GM21390 (cell line): ENCODE measurements around the gene RTL10.
"Not testable (repeated sequence)": the region's sequence is repeated elsewhere in the genome, so short reads cannot be mapped to it uniquely, and the experiment has no call there.

ENCODE experiments used
- ATAC-seq: cut with Tn5 transposase; IDR thresholded peaks from one replicate; pipeline ENCODE4 v1.9.1; 2021; ENCODE audit not compliant: unreplicated experiment

RTL10 gene

DNA sequence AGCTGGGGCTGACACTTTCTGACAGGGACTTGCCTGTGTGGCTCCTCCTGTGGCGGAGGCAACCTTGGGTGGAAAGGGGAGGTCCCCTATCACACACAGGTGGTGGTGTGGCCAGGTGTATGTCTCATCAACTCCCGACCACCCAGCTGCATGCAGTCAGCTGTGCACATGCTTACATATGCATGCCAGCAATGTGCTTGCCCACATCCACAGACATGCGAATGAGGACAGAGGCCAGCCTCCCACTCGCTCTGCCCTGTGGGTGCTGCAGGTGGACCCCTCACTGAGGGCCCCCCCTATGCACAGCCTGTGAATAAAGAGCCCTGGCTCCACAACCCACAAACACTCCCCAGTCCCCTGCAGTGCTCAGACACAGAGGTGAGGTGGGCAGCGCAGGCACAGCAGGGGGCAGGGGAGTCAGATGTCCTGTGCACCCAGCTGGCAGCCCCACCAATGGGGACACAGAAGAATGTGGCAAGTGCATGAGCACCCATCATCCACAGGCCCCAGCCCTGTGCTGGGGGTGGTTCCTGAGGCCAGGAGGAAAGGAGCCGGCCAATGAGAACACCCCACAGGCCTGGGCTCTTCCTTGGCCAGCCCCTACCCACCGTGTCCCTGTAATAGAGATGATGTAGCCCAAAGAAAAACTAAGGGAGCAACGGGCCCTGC, 9.5 kb downstream of the RTL10 start:
- ATAC-seq: no peak

DNA sequence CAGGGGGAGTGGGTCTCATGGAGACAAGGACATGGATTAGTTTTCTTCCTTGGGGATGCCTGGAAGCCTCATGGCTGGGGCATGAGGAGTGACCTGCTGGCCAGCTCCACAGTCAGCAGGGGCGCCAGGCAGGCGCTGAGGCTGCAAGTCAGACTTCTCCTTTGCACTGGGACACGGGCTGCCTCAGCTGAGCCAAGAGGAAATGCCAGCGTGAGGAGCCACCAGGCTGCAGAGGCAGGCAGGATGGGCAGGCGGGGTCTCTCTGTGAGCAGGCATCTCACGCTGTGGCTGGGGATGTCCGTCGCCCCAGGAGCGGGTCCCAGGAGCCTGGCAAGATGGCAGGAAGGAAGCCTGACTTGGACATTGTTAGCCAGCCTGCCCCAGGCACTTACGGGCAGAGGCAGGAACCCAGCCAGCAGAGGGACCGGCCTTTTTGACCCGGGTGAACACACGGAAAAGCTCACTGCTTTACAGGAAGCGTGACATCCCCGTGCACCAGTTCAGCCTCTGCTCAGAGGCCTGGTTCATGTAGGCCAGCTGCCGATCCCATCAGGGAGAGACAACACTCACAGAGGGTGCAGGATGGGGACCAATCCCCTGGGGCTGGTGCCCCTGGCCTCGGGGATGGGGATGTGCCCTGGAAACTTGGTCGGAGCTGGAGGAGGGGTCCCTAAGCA, 10.2 kb downstream of the RTL10 start:
- ATAC-seq: no peak

DNA sequence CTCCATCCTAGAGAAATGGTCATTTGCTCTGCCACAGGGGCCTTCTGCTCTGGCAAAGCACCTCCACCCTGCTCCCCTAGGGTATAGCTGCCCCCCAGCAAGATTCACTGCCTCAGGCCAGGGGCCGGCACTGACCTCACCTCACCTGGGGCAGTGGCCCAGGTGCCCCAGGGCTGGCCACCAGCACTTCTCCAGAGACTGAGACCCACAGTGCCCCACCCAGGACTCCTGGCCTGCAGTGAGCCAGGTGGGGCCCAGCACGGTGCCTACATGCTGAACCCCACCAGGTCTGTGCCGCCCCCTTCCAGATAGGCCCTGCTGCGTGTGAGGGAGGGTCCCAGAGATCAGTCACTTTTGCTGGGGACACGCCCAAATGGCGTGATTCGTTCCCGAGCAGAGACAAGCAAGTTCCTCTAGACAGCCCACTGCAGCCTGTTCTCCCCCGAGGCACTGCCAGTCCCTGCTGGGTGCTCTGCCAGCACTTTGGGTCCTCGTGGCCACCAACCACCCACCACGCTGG, 10.8 kb downstream of the RTL10 start:
- ATAC-seq: no peak

DNA sequence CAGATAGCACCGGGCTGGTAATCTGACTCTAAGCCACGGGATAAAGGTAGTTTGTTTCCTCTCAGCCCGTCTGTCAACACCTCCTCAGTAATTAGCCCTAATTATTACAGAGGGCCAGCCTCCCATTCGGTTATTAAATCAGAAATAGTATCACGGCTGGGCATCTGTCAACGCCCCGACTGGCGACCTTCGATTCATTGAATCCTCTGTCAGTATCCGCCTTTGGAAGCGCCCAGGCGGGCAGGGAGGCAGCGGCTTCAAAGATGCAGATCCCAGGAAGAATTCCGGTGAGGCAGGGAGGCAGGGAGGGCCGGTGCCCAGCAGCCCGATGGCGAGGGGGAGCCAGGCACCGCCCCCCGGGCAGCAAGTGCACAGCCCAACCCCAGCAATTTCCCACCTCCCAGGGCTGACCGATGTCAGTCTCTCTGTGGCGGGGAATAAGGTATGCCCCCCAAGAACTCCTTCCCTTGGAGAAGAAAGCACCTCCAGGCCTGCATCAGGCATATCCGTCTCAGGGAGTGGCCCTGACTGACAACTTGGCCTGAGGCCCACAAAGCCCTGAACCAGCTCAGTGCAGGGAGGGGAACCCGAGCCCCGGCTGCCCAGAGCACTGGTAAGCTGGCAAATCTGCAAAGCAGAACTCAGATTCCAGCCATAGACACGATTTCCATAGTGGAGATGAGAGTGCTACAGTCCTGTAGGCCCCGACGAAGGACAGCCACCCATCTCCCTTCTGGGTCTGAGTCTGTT, 11.4 kb downstream of the RTL10 start:
- no peak for ATAC-seq

DNA sequence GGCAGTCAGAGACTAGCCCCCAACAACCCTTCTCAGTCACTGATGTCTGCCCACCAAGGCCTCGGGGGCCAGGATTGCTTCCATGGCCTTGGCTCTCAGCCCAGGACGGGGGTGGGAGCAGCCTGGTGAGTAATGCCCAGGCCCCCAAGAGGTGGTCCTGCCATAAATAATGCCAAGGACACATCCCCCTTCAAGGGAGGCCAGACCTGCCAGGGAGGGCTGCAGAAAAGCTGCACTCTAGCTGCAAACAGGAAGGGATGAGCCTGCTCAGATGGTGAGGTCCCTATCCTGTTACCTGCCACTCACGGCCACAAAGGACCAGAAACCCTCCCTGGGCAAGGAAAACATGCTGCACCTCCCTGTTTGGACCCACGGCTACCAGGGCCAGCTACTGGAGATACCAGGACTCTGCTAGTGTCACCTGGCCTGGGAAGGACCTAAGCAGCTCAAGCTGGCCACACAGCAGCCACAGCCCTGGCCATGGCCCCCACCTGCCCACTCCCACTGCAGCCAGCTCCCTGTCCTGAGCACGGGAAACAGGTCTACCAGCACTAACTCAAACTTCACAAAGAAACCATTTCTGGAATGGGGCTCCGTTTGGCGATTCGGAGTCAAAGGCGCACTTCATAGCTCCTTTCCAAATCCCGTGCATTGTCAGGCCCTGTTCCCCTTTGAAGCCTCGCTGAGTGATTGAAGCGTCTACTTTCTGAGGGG, 12.1 kb downstream of the RTL10 start:
- ATAC-seq: no peak

DNA sequence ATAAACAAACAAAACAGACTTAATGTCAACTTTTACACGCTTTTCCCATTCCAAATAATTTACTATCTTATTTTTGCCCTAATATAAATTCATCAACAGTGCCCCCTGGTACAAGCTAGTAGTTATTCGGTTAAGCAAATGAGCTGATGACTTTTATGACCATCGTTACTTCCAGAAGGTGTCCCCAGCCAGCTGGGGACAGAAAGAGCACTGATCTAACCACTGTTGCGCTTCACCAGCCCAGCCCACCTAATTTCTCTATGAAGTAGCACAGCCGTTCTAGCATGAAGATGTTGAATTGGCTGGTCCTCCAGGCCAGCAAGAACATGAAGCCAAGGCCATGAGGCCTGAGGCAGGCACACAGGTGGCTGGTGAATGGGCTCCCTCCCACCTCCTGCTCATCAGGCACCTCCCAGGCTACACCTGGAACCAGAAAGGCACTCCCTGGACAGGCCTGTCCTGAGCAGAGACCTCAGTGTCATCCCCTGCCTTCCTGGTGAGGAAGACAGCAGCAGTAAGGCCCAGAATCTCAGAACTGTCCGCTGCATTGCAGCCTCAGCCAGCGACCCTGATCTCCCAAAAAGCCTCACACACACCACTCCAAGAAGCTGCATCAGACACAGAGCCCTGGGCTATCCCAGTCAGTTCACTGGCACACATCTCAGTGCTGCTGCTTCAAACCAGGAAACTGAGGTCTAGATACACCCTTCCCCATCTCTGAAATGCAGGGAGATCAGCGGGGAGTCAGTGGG, 12.9 kb downstream of the RTL10 start:
- no peak for ATAC-seq

DNA sequence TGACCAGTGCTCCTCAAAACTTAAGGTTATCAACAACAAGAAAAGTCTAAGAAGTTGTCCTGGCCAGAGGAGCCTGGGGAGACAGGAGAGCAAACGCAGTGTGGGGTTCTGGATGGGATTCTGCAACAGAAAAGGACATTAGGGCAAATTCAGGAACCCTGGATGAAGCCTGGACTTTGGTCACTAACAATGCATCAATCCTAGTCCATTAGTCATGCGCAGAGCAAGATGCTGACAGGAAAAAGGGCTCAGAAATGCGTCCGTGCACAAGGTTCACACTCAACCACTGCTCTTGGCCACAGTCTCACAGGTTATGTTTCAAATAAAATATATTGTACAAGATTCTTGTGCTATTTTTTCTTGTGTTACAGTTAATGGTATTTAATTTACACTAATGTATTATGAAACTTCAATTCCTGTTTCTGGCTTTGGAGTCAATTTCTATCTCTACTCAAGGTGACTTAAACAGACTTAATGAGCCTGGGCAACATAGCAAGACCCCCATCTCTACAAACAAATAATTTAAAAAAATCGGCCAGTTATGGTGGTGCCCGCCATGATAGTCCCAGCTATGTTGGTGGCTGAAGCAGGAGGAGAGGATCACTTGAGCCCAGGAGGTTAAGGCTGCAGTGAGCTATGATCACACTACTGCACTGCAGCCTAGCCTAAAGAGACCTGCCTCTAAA, 13.6 kb downstream of the RTL10 start:
- no peak for ATAC-seq

DNA sequence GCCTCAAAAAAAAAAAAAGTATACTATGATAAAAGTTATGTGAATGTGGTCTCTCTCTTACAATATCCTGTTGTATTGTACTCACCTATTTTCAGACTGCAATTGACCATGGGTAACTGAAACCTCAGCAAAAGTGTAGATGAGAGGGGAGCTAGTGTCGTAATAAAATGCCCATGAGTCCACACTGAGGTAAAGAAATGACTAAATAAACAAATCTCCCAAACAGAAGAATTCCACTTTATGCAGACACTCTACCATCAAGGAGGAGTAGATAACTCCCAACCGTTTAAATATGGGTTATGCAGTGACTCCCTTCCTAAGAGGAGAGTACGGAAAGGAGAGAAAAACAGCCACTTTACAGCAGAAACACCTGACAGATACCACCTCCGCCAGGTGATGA, 14.6 kb downstream of the RTL10 start:
- ATAC-seq: no peak

DNA sequence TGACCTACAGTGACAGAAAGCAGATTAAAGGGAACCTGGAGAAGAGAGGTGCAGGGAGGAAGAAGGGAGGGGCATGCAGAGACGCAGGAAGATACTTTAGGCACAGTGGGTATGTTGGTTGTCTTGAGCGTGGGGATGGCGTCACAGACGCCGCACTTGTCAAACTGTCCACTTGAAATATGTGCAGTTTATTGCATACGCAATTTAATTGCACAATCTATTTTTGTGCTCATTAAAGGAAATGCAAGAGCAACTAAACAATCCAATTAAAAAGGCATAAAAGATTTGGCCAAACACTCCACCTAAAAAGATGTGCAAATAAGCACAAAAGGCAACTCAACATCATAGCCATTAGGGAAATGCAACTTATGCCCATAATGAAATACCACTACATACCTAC, 16.8 kb downstream of the RTL10 start:
- no peak for ATAC-seq

DNA sequence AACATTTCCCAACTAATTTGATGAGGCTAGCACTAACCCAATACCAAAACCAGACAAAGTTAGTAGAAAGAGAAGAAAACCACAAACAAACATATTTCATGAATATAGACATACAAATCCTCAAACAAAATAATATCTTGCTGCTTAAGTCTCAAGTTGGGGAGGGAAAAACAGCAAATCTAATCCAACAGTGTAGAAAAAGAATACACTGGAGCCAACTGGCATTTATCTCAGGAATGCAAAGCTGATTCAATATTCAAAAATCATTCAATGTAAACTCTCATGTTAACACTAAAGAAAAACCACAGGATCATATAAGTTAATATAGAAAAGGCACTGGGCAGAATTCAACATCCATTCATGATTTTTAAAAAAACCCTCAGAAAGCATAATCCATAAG, 18.2 kb downstream of the RTL10 start:
- no peak for ATAC-seq

DNA sequence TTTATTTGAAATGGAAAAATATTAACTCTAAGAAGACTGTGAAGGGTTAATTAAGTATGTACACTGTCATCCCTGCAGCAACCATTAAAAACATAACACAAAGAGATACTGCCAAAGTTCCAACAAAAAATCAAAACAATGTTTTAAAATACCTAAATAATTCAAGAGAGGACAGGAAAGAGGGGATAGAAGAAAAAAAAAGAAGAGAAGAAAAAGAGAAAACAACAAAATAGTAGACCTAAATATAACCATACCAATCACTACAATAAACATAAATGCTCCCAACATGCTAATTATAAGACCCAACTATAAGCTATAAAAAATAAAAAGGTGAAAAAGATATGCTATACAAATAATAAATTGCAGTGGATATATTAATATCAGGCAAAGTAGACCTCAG, 20.1 kb downstream of the RTL10 start:
- ATAC-seq: no peak

DNA sequence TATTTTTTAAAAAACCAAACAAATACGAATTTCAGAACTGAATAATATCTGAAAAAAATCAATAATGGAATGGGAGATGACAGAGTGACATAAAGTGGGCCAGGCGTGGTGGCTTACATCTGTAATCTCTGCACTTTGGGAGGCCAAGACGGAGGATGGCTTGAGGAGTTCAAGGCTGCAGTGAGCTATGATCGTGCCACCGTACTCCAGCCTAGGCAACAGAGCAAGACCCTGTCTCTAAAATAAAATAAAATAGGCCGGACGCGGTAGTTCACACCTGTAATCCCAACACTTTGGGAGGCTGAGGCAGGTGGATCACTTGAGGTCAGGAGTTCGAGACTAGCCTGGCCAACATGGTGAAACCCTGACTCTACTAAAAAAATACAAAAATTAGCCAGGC, 21.3 kb downstream of the RTL10 start:
- not testable (repeated sequence) for ATAC-seq

DNA sequence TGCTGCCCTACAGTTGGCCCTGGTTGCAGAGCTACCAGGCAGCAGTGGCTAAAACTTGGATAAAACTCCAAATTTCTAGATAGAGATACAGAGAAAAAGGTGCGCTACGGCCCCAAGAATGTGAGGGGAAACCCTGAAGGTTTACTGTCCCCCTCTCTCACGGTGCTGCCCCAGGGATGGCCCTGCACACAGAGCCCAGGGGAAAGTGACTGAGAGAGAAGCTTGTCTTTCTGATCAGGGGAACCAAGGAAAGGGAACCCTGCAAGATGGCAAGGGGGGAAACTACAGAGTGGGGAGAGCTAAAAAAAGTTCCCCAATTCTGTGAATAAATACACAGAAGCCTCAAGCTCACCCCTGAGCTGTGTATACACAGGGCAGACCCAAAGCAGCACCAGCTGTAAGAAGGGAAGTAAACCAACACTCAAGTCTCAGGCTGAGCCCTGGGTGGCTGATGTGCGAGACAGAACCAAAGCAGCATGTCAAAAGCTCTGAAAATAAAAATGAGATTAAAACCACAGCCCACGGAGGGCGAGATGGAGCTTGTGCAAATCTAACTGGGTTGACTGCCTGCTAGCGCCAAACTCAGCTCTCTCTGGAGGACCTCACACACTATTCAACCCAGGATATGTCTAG, 22.1 kb downstream of the RTL10 start:
- no peak for ATAC-seq

DNA sequence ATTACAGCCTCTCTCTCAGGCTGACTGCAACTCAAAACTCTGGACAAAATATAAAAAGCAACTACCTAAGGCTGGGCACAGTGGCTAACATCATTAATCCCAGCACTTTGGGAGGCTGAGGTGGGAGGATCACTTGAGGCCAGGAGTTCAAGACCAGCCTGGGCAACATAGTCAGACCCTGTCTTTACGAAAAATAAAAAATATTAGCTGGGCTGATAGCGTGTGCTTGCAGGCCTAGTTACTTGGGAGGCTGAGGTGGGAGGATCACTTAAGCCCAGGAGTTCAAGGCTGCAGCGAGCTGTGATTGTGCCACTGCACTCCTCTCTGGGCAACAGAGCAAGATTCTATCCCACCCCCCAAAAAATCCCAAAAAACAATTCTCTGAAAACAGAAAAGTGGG, 22.7 kb downstream of the RTL10 start:
- not testable (repeated sequence) for ATAC-seq

DNA sequence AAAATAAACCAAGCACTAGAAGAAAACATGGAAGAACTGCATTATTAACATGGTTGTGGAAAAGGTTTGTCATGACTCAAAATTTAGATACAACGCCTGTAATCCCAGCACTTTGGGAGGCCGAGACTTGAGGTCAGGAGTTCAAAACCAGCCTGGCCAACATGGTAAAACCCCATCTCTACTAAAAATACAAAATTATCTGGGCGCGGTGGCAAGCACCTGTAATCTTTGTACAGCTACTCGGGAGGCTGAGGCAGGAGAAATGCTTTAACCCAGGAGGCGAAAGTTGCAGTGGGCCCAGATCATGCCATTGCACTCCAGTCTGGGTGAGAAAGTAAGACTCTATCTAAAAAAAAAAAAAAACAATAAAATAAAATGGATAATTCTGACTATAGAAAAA, 23.7 kb downstream of the RTL10 start:
- ATAC-seq: no peak

DNA sequence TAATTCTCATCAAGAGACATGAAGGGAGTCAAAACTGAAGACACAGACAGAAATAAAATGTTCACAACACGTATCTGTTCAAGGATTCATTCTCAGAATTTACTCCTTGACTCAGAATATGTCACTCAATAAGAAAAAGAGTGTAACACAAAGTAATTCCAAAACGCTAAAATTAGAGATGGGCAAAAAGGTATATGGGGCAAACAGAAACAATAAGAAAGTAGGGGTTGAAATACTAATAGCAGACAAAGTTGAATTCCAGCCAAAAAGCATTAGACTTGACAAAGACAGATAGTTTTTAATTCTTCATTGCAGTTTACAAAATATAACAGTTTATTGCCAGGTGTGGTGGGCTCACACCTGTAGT, 26.7 kb downstream of the RTL10 start:
- no peak for ATAC-seq

DNA sequence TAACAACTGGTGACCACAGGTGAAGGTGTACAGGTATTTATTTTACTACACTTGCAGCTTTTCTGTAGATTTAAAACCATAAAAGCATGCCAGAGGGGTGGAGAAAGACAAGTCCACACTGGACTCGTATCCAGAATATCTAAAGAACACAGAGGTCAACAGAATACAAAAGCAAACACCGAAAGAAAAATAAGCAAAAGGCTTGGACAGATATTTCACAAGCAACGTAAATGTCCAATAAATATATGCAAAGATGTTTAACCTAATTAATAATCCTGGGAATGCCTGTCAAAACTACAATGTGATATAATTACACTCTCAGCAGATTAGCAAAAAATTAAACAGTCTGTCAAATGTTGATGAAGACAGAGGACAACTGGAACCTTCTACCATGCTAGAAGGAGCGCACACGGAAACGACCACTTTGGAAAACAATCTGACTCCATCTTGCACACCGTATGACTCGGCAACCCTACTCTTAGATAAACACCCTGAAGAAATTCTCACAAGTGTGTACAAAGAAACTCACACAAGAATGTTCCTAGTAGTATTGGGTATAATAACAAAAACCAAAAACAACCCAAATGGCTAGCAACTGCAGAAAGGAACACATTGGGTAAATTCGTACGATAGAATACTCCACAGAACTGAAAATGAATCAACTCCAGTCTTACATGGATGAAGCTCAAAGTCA, 27.2 kb downstream of the RTL10 start:
- no peak for ATAC-seq

DNA sequence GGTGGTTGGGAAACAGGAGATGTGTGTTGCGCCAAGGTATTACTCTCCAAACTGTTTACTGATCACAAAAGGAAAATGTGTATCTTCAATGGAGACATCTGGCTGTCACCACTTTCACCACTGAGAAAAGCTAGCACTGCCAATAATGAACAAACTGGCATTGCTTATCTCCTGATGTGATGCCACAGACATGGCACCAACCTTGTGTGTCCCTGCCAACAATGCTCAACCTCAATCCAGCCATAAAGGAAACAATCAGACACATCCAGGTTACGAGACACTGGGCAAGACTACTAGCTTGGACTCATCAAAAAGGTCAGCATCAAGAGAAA, 28.1 kb downstream of the RTL10 start:
- ATAC-seq: no peak

DNA sequence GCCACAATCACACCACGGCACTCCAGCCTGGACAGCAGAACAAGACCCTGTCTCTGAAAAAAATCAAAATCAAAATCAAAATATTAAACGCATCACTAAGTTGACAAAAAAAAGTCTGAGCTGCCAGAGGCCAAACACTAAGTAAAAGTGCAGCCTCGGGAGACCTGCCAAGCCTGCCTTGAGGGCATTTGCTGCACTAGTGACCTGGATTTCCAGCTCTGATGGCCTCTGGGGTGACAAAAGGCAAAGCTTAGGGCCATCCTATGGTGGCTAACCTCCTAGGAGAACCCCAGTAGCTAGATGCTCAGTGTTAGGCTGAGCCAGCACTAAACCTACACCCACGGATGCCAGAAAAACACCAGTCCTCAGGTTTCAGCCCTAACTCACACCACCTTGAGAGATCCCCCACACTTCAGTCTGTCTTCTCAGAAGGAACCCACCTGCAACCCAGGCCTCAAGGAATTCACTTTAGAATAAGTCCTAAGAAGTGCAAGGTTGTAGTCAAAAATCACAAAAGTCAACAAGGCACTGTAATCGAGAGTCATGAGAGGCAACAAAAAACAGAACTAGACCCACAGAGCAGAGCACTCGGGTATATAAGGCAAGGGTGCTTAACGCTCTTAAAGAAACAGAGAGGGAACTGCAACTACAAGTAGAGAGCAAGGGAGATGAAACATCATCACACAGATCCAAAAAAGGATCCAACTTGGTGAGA, 28.6 kb downstream of the RTL10 start:
- no peak for ATAC-seq
